ENCODE results near the gene DMTF1. TPM values are rescaled to one million over a fixed set of nuclear protein-coding genes. Genes with fewer than 3 reads are reported as not detected.
A peak's percentile ranks its signal among the peaks of the same experiment; 100 is the strongest.

The DMTF1 gene
- total and polyA plus RNA-seq, 2 donors from 2014 or later: 23.6 to 88.6 TPM

DNA sequence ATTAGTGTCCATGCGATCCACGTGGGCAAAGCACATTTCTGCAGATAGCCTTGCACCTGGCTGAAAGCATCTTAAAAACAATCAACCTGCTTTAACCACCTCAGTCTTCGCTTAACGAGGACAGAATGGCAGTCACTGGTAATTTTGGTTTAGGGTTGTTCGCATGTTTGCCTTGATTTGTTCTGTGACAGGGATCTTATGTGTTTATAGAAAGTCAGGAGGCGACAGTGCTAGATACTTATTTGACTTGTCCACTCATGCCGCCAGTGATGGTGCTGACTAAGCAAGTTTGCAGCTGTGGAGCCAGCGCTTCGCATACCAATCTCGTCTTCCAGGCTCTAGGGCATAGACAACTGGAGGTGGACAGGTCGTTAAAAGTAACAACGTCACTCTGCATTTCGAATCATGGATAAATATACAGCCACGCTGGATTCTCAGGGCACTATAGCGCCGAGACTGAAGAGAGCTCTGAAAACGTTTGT lies 68.5 kb downstream of the DMTF1 start:
- DNase-seq: peak in 4 of 5 donors; percentile 64 to 75 (median 68)
- intact Hi-C loops (cut with DNase I): no loop called here
- peak overlapping the region in 2 of 3 donors; percentile 5 to 14 for H3K9ac ChIP-seq (ENCODE audit: low read length in 3 of 3)
- no peak for FAIRE-seq
- peak overlapping the region; percentile 46 to 94 (median 85) for H3K4me3 ChIP-seq (ENCODE audit: low read length in 3 of 3)
- no peak for TF ChIP-seq CTCF (IDR thresholded peaks at IDR 0.05; ENCODE audit: borderline replicate concordance, extremely low read depth, insufficient read depth)
- no peaks in the 10 kb centered on the region for H3K27me3 ChIP-seq (ENCODE audit: control insufficient read depth, insufficient read depth, low read length)
- peaks cover 0 to 20% (median 19%) of the 10 kb centered on the region in 3 donors for H3K4me1 ChIP-seq (ENCODE audit: control insufficient read depth in 2 of 3, insufficient read depth in 2 of 3, low read depth in 1 of 3, low read length in 3 of 3)
- H3K36me3 ChIP-seq (ENCODE audit: control insufficient read depth in 2 of 3, insufficient read depth in 3 of 3, low read length in 3 of 3): no peaks in the 10 kb centered on the region
- no peaks in the 10 kb centered on the region for H3K9me3 ChIP-seq (ENCODE audit: control insufficient read depth in 2 of 3, insufficient read depth in 1 of 3, low read length in 3 of 3)
- peak overlapping the region; percentile 84 to 93 for H3K27ac ChIP-seq (ENCODE audit: low read depth in 2 of 2, low read length in 2 of 2)

DNA sequence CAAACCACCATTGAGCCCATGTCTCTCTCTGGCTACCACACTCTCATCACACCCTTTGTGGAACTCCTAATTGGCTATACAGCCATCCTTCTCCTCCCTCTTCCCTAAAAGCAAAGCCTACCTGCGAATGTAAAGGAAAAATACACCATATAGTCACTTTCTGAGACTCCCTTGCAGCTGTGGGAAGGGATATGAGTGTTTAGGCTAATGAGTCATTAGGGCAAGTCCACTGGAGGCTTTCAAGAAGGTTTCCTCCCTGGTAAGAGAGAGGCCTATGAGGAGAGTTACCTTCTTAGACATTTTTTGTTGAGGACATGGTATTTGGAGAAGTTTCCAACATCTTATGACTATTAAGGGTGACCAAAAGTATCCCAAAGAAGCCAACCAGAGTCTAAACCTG lies 71.4 kb downstream of the DMTF1 start:
- FAIRE-seq: no peak
- H3K4me3 ChIP-seq (ENCODE audit: low read length in 3 of 3): no peak overlapping the region
- H3K9me3 ChIP-seq (ENCODE audit: control insufficient read depth in 2 of 3, insufficient read depth in 1 of 3, low read length in 3 of 3): no peaks in the 10 kb centered on the region
- no peaks in the 10 kb centered on the region for H3K36me3 ChIP-seq (ENCODE audit: control insufficient read depth in 2 of 3, insufficient read depth in 3 of 3, low read length in 3 of 3)
- intact Hi-C loops (cut with DNase I): no loop called here
- H3K9ac ChIP-seq (ENCODE audit: low read length in 3 of 3): no peak overlapping the region
- H3K27me3 ChIP-seq (ENCODE audit: control insufficient read depth, insufficient read depth, low read length): no peaks in the 10 kb centered on the region
- H3K4me1 ChIP-seq (ENCODE audit: control insufficient read depth in 2 of 3, insufficient read depth in 2 of 3, low read depth in 1 of 3, low read length in 3 of 3): peaks cover 0 to 7% (median 6%) of the 10 kb centered on the region in 3 donors
- no peak overlapping the region for H3K27ac ChIP-seq (ENCODE audit: low read depth in 2 of 2, low read length in 2 of 2)
- TF ChIP-seq CTCF (IDR thresholded peaks at IDR 0.05; ENCODE audit: borderline replicate concordance, extremely low read depth, insufficient read depth): no peak
- DNase-seq: no peak

DNA sequence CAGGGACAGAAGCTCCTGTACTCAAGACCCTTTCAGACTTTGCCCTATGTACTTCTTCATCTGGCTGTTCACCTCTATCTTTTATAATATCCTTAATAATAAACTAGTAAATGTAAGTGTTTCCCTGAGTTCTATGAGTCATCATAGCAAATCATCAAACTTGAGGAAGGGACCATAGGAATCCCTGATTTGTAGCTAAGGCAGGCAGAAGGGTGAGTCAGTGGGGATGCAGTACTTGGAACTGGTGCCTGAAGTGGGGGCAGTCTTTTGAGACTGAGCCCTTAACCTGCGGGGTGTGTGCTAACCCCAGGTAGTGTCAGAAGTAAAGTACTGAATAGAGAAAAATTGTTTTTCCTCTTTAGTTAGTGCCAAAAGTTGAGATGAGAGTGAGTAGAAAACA lies 73.4 kb downstream of the DMTF1 start:
- Histone ChIP-seq H3K4me1 (ENCODE audit: control insufficient read depth in 2 of 3, insufficient read depth in 2 of 3, low read depth in 1 of 3, low read length in 3 of 3) (peaks cover 0 to 6% (median 4%) of the 10 kb centered on the region in 3 donors), H3K9ac (ENCODE audit: low read length in 3 of 3) (no peak overlapping the region), H3K4me3 (ENCODE audit: low read length in 3 of 3) (no peak overlapping the region), H3K27me3 (ENCODE audit: control insufficient read depth, insufficient read depth, low read length) (no peaks in the 10 kb centered on the region), H3K36me3 (ENCODE audit: control insufficient read depth in 2 of 3, insufficient read depth in 3 of 3, low read length in 3 of 3) (no peaks in the 10 kb centered on the region), H3K27ac (ENCODE audit: low read depth in 2 of 2, low read length in 2 of 2) (no peak overlapping the region), H3K9me3 (ENCODE audit: control insufficient read depth in 2 of 3, insufficient read depth in 1 of 3, low read length in 3 of 3) (no peaks in the 10 kb centered on the region)
- FAIRE-seq (no peak), DNase-seq (no peak)
- intact Hi-C loops (cut with DNase I): no loop called here
- no peak for TF ChIP-seq CTCF (IDR thresholded peaks at IDR 0.05; ENCODE audit: borderline replicate concordance, extremely low read depth, insufficient read depth)

GRCh38 chr7:87226495-87226894 lies 74.2 kb downstream of the DMTF1 start:
- Histone ChIP-seq H3K9ac (ENCODE audit: low read length in 3 of 3) (no peak overlapping the region), H3K9me3 (ENCODE audit: control insufficient read depth in 2 of 3, insufficient read depth in 1 of 3, low read length in 3 of 3) (no peaks in the 10 kb centered on the region), H3K36me3 (ENCODE audit: control insufficient read depth in 2 of 3, insufficient read depth in 3 of 3, low read length in 3 of 3) (no peaks in the 10 kb centered on the region), H3K4me3 (ENCODE audit: low read length in 3 of 3) (no peak overlapping the region), H3K27me3 (ENCODE audit: control insufficient read depth, insufficient read depth, low read length) (no peaks in the 10 kb centered on the region), H3K4me1 (ENCODE audit: control insufficient read depth in 2 of 3, insufficient read depth in 2 of 3, low read depth in 1 of 3, low read length in 3 of 3) (peaks cover 0 to 2% (median 0%) of the 10 kb centered on the region in 3 donors), H3K27ac (ENCODE audit: low read depth in 2 of 2, low read length in 2 of 2) (no peak overlapping the region)
- DNase-seq (no peak), FAIRE-seq (no peak)
- TF ChIP-seq CTCF (IDR thresholded peaks at IDR 0.05; ENCODE audit: borderline replicate concordance, extremely low read depth, insufficient read depth): no peak
- intact Hi-C loops (cut with DNase I): no loop called here

Data from kidney (tissue), 14 donors.